Type B pancreatic cell (in vitro differentiated cells): ENCODE data around the gene BUB1. TPM values are rescaled to one million over a fixed set of nuclear protein-coding genes. Genes with fewer than 3 reads are reported as not detected.

Experiments used
- DNase-seq: peaks from one replicate; pipeline ENCODE4 v3.0.0; 2021; ENCODE audit warnings: mixed read lengths; ENCODE audit not compliant: unreplicated experiment; ENCODE audit errors: extremely low spot score
- H3K27ac Mint-ChIP-seq: 2 replicates; pipeline ENCODE4 v1.8.0; 2021; ENCODE audit warnings: mild to moderate bottlenecking, mixed read lengths
- H3K27me3 Mint-ChIP-seq: 2 replicates; pipeline ENCODE4 v1.8.0; 2021; ENCODE audit warnings: mixed read lengths
- H3K36me3 Mint-ChIP-seq: 2 replicates; pipeline ENCODE4 v1.8.0; 2021; ENCODE audit warnings: mixed read lengths
- H3K4me1 Mint-ChIP-seq: one replicate; pipeline ENCODE4 v1.8.0; 2021; ENCODE audit warnings: mixed read lengths; ENCODE audit not compliant: unreplicated experiment
- H3K4me3 Mint-ChIP-seq: 2 replicates; pipeline ENCODE4 v1.8.0; 2021; ENCODE audit warnings: mild to moderate bottlenecking, mixed read lengths
- H3K9me3 Mint-ChIP-seq: 2 replicates; pipeline ENCODE4 v1.8.0; 2021; ENCODE audit warnings: mixed read lengths
- total RNA-seq: library from RNA; stranded (reverse); gene quantifications from 2 replicates; pipeline ENCODE4 v1.2.1, GENCODE V29; 2021; ENCODE audit warnings: low replicate concordance
- TF ChIP-seq, protein P1 (sequence below): fragments of 200-600 bp; sonication (generic); conservative IDR thresholded peaks from 2 replicates; pipeline ENCODE4 v1.5.0; 2021; ENCODE audit warnings: antibody characterized with exemption, mild to moderate bottlenecking

Gene BUB1
- total RNA-seq, 1 donor from 2014 or later: 39.8 TPM

DNA sequence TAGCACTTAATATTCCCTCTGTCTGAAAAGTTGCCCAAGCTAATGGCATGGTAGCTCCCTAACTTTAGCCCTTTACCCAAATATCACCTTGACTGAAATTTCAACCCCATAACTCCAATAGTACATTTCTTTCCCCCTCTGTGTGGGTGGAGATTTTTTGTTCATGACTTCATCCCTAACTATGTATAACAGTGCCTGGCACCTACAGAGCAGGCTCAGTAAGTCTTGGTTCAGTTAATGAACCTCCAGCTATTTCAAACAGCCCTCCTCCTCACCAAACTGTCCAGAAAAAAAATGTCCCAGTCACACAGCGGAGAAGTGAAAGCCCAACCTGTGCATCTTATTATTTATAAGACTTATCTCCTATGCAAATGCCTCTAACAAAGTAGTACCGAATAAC is 18.6 kb downstream of the BUB1 start:
- TF ChIP-seq, protein P1, sequence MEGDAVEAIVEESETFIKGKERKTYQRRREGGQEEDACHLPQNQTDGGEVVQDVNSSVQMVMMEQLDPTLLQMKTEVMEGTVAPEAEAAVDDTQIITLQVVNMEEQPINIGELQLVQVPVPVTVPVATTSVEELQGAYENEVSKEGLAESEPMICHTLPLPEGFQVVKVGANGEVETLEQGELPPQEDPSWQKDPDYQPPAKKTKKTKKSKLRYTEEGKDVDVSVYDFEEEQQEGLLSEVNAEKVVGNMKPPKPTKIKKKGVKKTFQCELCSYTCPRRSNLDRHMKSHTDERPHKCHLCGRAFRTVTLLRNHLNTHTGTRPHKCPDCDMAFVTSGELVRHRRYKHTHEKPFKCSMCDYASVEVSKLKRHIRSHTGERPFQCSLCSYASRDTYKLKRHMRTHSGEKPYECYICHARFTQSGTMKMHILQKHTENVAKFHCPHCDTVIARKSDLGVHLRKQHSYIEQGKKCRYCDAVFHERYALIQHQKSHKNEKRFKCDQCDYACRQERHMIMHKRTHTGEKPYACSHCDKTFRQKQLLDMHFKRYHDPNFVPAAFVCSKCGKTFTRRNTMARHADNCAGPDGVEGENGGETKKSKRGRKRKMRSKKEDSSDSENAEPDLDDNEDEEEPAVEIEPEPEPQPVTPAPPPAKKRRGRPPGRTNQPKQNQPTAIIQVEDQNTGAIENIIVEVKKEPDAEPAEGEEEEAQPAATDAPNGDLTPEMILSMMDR: no peak
- no peaks in the 10 kb centered on the region for H3K4me1 Mint-ChIP-seq
- H3K9me3 Mint-ChIP-seq: no peaks in the 10 kb centered on the region
- no peak for DNase-seq
- H3K27ac Mint-ChIP-seq: peak overlapping the region; percentile 90
- H3K27me3 Mint-ChIP-seq: no peaks in the 10 kb centered on the region
- H3K4me3 Mint-ChIP-seq: peak overlapping the region; percentile 30
- H3K36me3 Mint-ChIP-seq: peaks cover 22% of the 10 kb centered on the region

DNA sequence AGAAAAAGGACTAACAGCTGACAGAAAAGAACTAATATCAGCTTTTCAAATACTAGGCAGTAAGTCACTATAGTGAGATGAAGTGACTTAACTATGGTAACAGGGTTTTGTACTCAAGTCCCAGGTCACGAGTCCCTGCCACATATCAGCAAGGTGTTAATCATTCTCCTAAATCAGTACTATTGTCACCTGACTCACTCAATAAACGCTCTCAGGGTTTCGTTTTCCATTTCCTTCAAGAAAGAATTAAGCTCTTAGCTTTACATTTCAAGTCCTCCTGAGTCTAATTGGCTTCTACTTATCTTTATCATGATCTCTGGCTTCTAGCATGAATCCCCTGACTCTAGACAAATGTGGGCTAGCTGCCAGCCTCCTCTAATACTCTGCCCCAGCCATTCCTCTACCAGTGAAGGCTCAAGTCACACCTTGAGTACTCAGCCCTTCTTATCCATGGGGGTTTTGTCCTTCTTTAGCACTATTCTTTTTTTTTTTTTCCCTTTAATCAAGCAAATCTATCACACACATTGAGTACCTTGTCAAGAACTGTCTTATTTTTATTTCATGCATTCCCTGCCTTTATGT is 20.0 kb downstream of the BUB1 start:
- H3K27me3 Mint-ChIP-seq: no peaks in the 10 kb centered on the region
- no peak for DNase-seq
- peak overlapping the region; percentile 42 for H3K4me3 Mint-ChIP-seq
- H3K36me3 Mint-ChIP-seq: peaks cover 25% of the 10 kb centered on the region
- H3K27ac Mint-ChIP-seq: peak overlapping the region; percentile 45
- TF ChIP-seq, protein P1: no peak
- H3K4me1 Mint-ChIP-seq: no peaks in the 10 kb centered on the region
- H3K9me3 Mint-ChIP-seq: no peaks in the 10 kb centered on the region

DNA sequence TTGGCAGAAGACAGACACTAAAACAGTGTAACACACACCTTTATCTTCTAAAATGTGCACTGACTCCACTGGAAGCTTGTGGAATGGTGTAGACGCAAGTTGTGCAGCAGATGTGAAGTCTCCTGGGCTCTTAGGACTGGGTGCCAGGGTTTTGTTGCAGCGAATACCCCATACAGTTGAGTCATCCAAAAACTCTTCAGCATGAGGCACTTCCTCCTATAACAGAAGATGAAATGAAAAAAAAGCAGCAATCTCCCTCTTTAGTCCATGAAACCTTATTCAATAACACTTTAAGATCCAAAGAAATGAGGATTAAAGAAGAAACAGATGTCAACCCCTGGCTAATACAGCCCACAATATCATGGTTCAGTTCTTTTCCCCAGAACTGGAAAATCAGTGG is 22.2 kb downstream of the BUB1 start:
- Mint-ChIP-seq H3K4me3 (no peak overlapping the region), H3K27me3 (no peaks in the 10 kb centered on the region), H3K27ac (no peak overlapping the region), H3K9me3 (no peaks in the 10 kb centered on the region), H3K36me3 (peaks cover 24% of the 10 kb centered on the region), H3K4me1 (no peaks in the 10 kb centered on the region)
- TF ChIP-seq, protein P1: no peak
- DNase-seq: no peak

DNA sequence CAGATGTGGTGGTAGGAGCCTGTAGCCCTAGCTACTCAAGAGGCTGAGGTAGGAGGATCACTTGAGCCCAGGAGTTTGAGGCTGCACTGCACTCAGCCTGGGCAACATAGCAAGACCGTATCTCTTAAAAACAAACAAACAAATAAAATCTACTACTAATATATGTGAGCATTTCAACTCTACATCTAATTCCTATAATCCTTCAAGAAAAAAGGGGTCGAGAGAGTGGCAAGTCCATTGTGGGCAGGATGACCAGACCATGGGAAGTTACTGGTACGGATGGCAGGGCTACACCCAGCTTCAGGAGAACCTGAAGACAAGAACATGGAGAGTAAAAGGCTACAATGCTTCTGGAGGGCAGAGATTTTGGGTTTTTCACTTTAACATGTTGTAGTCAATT is 24.0 kb downstream of the BUB1 start:
- H3K9me3 Mint-ChIP-seq: no peaks in the 10 kb centered on the region
- H3K4me3 Mint-ChIP-seq: no peak overlapping the region
- no peak for DNase-seq
- H3K27me3 Mint-ChIP-seq: no peaks in the 10 kb centered on the region
- H3K36me3 Mint-ChIP-seq: peaks cover 18% of the 10 kb centered on the region
- no peak overlapping the region for H3K27ac Mint-ChIP-seq
- no peaks in the 10 kb centered on the region for H3K4me1 Mint-ChIP-seq
- TF ChIP-seq, protein P1: no peak

DNA sequence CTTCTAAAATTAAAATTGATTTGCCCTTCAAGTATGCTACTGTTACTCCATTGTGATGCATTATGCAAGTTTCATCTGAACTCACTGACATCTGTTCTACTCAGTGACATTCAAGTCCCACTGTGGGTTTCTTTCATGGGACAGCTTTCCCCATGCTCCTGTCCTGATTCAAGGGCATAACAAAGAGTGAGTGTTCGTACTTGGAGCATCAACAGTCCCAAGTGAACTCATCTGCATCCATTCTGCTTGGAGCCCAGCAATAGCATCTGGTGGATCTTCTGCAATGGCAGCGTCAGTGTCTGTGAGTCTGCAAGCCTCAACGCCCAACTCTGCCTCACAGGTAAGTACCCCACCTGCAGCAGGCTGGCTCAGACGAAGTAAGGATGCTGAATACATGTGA is 27.5 kb downstream of the BUB1 start:
- no peak for DNase-seq
- Mint-ChIP-seq H3K9me3 (no peaks in the 10 kb centered on the region), H3K36me3 (peaks cover 16% of the 10 kb centered on the region), H3K4me3 (no peak overlapping the region), H3K27me3 (no peaks in the 10 kb centered on the region), H3K27ac (no peak overlapping the region), H3K4me1 (no peaks in the 10 kb centered on the region)
- TF ChIP-seq, protein P1: no peak

DNA sequence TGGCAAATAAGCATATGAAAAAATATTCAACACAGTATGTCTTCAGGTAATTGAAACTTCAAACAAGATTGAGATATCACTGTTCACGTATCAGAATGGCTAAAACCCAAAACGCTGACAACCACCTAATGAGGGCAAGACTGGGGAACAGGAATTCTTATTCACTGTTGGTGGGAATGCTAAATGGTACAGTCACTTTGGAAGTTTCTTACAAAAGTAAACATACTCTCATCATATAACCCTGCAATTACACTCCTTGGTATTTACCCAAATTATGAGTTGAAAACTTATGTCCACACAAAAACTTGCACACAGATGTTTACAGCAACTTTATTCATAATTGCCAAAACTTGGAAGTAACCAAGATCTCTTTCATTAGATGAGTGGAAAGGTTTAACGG is 30.1 kb downstream of the BUB1 start:
- Mint-ChIP-seq H3K4me3 (no peak overlapping the region), H3K27ac (no peak overlapping the region), H3K36me3 (peaks cover 19% of the 10 kb centered on the region), H3K4me1 (no peaks in the 10 kb centered on the region), H3K27me3 (no peaks in the 10 kb centered on the region), H3K9me3 (no peaks in the 10 kb centered on the region)
- TF ChIP-seq, protein P1: no peak
- no peak for DNase-seq
